ENCODE results near the gene AOC3.
"Not testable (repeated sequence)": the region's sequence is repeated elsewhere in the genome, so short reads cannot be mapped to it uniquely, and the experiment has no call there.

Gene AOC3

DNA sequence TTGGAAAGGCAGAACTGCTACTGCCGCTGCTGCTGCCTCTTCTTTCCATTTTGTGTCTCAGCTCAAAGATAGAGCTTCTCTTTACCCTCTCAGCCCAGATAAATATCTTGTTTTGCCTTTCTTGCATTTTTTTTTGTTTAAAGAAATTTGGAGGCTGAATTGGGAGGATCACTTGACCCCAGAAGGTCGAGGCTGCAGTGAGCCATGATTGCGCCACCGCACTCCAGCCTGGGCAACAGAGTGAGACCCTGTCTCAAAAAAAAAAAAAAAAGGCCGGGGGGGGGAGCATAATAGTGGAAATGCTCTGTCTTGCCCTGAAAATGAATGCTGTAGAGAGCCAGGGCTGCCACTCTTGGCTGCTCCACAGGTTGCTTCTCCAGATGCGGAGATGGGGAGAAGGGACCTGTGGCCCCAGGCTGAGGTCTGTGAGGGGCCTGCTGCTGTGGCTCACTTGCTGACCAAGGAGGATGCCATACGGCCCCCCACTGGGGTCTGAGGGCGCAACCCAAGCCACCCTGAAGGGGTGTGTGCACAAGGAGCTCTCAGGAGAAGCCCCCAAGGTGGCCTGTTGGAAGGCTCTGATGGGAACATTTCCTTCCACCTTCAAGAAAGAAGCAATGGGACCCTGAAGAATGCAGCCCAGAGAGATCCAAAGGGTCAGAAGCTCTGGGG, 28.1 kb downstream of the AOC3 start:
- Histone ChIP-seq H3K27ac (ENCODE audit: low read length) (no peak overlapping the region), H3K9ac (ENCODE audit: low read depth, low read length) (no peak overlapping the region), H3K4me3 (ENCODE audit: low read depth in 1 of 2, low read length in 2 of 2) (no peak overlapping the region), H3K9me3 (ENCODE audit: insufficient read depth, low read length, severe bottlenecking) (no peaks in the 10 kb centered on the region), H3K27me3 (ENCODE audit: insufficient read depth, low read length, poor library complexity) (peaks cover 19% of the 10 kb centered on the region), H4K20me1 (ENCODE audit: insufficient read depth, low read length) (no peaks in the 10 kb centered on the region), H3K79me2 (ENCODE audit: insufficient read depth, low read length) (no peaks in the 10 kb centered on the region), H2AFZ (ENCODE audit: low read depth, low read length) (no peak overlapping the region), H3K4me2 (ENCODE audit: insufficient read depth, low read length) (no peak overlapping the region), H3K36me3 (ENCODE audit: insufficient read depth, low read length) (no peaks in the 10 kb centered on the region), H3K4me1 (ENCODE audit: insufficient read depth, low read length) (no peaks in the 10 kb centered on the region)
- DNase-seq (no peak), ATAC-seq (ENCODE audit: insufficient read depth, low read depth) (no peak)
- TF ChIP-seq EZH2 (IDR thresholded peaks at IDR 0.05; ENCODE audit: borderline replicate concordance, low read depth, low read length, severe bottlenecking), result no peak
- TF ChIP-seq, protein P1, sequence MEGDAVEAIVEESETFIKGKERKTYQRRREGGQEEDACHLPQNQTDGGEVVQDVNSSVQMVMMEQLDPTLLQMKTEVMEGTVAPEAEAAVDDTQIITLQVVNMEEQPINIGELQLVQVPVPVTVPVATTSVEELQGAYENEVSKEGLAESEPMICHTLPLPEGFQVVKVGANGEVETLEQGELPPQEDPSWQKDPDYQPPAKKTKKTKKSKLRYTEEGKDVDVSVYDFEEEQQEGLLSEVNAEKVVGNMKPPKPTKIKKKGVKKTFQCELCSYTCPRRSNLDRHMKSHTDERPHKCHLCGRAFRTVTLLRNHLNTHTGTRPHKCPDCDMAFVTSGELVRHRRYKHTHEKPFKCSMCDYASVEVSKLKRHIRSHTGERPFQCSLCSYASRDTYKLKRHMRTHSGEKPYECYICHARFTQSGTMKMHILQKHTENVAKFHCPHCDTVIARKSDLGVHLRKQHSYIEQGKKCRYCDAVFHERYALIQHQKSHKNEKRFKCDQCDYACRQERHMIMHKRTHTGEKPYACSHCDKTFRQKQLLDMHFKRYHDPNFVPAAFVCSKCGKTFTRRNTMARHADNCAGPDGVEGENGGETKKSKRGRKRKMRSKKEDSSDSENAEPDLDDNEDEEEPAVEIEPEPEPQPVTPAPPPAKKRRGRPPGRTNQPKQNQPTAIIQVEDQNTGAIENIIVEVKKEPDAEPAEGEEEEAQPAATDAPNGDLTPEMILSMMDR (IDR thresholded peaks at IDR 0.05; ENCODE audit: borderline replicate concordance, extremely low read depth, low read length, poor library complexity, severe bottlenecking), result no peak

DNA sequence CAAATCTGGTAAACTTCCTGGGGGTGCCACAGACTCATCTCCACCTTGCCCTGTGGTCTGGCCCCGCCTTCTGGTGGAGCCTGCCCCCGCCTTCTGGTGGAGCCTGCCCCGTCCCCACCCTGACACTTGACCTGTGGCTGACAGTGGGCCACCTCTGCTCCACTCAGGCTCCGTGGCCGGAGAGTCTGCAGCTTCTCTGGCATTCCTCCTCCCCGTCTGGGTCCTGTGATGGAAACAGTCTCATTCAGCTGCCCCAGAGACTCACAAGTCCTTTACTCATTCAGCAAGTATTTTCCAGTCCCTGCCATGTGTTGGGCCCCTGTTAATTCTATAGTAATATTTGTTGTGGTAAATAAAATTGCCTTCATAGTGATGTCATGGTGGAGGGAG, 28.6 kb downstream of the AOC3 start:
- H3K4me3 ChIP-seq (ENCODE audit: low read depth in 1 of 2, low read length in 2 of 2), result no peak overlapping the region
- H3K36me3 ChIP-seq (ENCODE audit: insufficient read depth, low read length), result no peaks in the 10 kb centered on the region
- peaks cover 19% of the 10 kb centered on the region for H3K27me3 ChIP-seq (ENCODE audit: insufficient read depth, low read length, poor library complexity)
- TF ChIP-seq EZH2 (IDR thresholded peaks at IDR 0.05; ENCODE audit: borderline replicate concordance, low read depth, low read length, severe bottlenecking), result no peak
- TF ChIP-seq, protein P1 (IDR thresholded peaks at IDR 0.05; ENCODE audit: borderline replicate concordance, extremely low read depth, low read length, poor library complexity, severe bottlenecking), result no peak
- H3K9ac ChIP-seq (ENCODE audit: low read depth, low read length), result no peak overlapping the region
- ATAC-seq (ENCODE audit: insufficient read depth, low read depth) (no peak), DNase-seq (no peak)
- no peaks in the 10 kb centered on the region for H3K79me2 ChIP-seq (ENCODE audit: insufficient read depth, low read length)
- no peaks in the 10 kb centered on the region for H3K4me1 ChIP-seq (ENCODE audit: insufficient read depth, low read length)
- H3K27ac ChIP-seq (ENCODE audit: low read length), result no peak overlapping the region
- H3K4me2 ChIP-seq (ENCODE audit: insufficient read depth, low read length), result no peak overlapping the region
- H4K20me1 ChIP-seq (ENCODE audit: insufficient read depth, low read length), result no peaks in the 10 kb centered on the region
- no peak overlapping the region for H2AFZ ChIP-seq (ENCODE audit: low read depth, low read length)
- no peaks in the 10 kb centered on the region for H3K9me3 ChIP-seq (ENCODE audit: insufficient read depth, low read length, severe bottlenecking)

DNA sequence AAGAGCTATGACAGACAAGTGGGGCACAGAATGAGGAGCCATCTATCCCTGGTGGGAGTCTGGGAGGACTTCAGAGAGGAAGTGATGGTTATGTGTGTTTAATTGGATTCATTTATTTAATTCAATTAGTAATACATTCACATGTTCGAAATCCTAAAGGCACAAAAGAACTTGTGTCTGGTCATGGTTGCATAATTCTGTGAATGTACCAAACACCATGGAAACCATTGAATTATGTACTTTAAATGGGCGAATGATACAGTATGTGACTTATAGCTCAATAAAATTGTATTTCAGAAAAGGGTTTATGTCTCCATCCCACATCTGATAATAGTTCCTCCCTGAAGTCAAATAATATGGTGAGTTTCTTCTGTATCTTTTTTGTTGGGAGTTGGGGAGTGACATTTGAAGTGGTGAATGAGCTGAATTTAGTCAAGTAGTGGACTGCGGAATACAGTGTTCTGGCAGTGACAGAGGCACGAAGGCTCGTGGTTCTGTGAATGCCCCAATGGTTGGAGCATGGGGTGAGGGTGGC, 29.8 kb downstream of the AOC3 start:
- H3K4me2 ChIP-seq (ENCODE audit: insufficient read depth, low read length), result no peak overlapping the region
- no peaks in the 10 kb centered on the region for H3K79me2 ChIP-seq (ENCODE audit: insufficient read depth, low read length)
- no peaks in the 10 kb centered on the region for H4K20me1 ChIP-seq (ENCODE audit: insufficient read depth, low read length)
- H3K4me1 ChIP-seq (ENCODE audit: insufficient read depth, low read length), result no peaks in the 10 kb centered on the region
- no peaks in the 10 kb centered on the region for H3K9me3 ChIP-seq (ENCODE audit: insufficient read depth, low read length, severe bottlenecking)
- peaks cover 23% of the 10 kb centered on the region for H3K27me3 ChIP-seq (ENCODE audit: insufficient read depth, low read length, poor library complexity)
- H3K9ac ChIP-seq (ENCODE audit: low read depth, low read length), result no peak overlapping the region
- TF ChIP-seq EZH2 (IDR thresholded peaks at IDR 0.05; ENCODE audit: borderline replicate concordance, low read depth, low read length, severe bottlenecking), result no peak
- TF ChIP-seq, protein P1 (IDR thresholded peaks at IDR 0.05; ENCODE audit: borderline replicate concordance, extremely low read depth, low read length, poor library complexity, severe bottlenecking), result no peak
- H3K36me3 ChIP-seq (ENCODE audit: insufficient read depth, low read length), result no peaks in the 10 kb centered on the region
- H3K27ac ChIP-seq (ENCODE audit: low read length), result no peak overlapping the region
- no peak overlapping the region for H2AFZ ChIP-seq (ENCODE audit: low read depth, low read length)
- no peak for DNase-seq
- ATAC-seq (ENCODE audit: insufficient read depth, low read depth), result no peak
- H3K4me3 ChIP-seq (ENCODE audit: low read depth in 1 of 2, low read length in 2 of 2), result no peak overlapping the region

DNA sequence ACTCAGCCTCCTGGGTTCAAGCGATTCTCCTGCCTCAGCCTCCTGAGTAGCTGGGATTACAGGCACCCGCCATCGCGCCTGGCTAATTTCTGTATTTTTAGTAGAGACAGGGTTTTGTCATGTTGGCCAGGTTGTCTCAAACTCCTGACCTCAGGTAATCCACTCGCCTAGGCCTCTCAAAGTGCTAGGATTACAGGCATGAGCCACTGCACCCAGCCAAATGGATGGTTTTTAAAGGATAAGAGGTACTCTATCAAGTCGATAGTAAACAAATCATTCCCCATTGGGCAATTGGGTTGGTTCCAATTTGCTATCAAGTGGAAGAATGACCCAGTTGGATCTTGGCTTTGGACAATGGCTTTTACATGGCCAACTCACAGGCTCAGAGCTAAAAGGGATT, 30.7 kb downstream of the AOC3 start:
- H3K4me3 ChIP-seq (ENCODE audit: low read depth in 1 of 2, low read length in 2 of 2); H3K9ac ChIP-seq (ENCODE audit: low read depth, low read length); H3K4me2 ChIP-seq (ENCODE audit: insufficient read depth, low read length); H3K79me2 ChIP-seq (ENCODE audit: insufficient read depth, low read length); H3K9me3 ChIP-seq (ENCODE audit: insufficient read depth, low read length, severe bottlenecking); H2AFZ ChIP-seq (ENCODE audit: low read depth, low read length); H4K20me1 ChIP-seq (ENCODE audit: insufficient read depth, low read length); DNase-seq; H3K4me1 ChIP-seq (ENCODE audit: insufficient read depth, low read length); ATAC-seq (ENCODE audit: insufficient read depth, low read depth); H3K36me3 ChIP-seq (ENCODE audit: insufficient read depth, low read length); H3K27ac ChIP-seq (ENCODE audit: low read length): not testable (repeated sequence)
- peaks cover 23% of the 10 kb centered on the region for H3K27me3 ChIP-seq (ENCODE audit: insufficient read depth, low read length, poor library complexity)
